ENCODE data around the gene MED13L.

DNA sequence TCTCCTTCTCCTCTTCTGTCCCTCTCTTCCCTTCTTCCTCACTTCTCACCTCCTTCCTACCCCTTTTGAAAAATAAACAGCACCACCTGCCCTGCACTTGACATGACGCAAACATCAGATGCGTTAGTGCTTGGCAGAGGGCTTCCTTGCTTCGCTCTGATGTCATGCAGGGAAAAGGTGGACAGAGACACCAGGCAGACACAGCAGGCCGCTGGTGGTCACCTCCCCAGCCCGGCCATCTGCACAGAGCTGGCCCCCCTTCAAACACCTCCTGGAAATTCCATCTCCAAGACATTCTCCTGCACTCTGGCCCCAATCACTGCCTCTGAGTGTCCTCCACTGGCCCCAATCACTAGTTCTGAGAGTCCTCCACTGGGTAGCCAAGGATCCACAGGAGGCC is 353.6 kb downstream of the MED13L start:
- no peak for TF ChIP-seq CTCF (conservative IDR thresholded peaks at IDR 0.05; ENCODE audit: low read depth, low read length)
- no peak for TF ChIP-seq EZH2 (IDR thresholded peaks at IDR 0.05; ENCODE audit: borderline replicate concordance, low read depth, low read length, poor library complexity, severe bottlenecking)

Data from A673 (cell line).